ENCODE measurements around the gene DPRX.
"Not testable (repeated sequence)": the region's sequence is repeated elsewhere in the genome, so short reads cannot be mapped to it uniquely, and the experiment has no call there.

DPRX gene

DNA sequence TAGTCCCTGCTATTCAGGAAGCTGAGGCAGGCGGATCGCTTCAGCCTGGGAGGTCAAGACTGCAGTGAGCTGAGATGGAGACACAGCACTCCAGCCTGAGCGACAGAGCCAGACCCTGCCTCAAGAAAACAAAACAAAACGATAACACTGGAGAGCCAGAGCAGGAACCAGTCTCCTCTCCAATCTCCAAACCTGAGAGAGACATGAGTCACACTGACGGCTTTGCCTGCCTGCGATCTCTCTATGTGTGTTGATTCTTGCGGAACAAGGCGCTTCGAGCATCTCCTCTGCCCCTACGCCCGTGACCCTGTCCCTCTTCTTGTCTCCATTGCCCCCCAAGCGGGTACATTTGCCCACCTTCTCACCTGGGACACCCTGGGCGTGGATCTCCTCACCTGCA is 15.6 kb downstream of the DPRX start:
- no peak for DNase-seq

DNA sequence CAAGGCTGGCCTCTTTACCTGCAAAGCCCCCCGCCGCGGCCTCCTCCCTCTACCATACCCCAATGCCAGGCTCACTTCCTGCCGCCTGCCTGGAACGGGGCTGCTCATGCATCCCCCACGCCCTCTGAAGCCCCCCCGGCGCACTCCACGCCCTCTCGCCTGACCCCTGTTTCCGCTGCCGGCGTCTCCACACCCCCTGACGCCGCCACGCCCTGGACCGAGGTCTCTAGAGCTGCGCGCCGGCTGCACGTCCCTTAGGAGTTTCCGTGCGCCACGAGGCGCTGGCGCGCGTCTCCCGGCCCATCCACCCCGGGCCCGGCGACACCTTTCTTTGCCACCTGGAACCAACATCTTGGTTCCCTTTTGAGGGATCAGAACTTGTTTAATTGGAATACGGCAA is 16.0 kb downstream of the DPRX start:
- no peak for DNase-seq

DNA sequence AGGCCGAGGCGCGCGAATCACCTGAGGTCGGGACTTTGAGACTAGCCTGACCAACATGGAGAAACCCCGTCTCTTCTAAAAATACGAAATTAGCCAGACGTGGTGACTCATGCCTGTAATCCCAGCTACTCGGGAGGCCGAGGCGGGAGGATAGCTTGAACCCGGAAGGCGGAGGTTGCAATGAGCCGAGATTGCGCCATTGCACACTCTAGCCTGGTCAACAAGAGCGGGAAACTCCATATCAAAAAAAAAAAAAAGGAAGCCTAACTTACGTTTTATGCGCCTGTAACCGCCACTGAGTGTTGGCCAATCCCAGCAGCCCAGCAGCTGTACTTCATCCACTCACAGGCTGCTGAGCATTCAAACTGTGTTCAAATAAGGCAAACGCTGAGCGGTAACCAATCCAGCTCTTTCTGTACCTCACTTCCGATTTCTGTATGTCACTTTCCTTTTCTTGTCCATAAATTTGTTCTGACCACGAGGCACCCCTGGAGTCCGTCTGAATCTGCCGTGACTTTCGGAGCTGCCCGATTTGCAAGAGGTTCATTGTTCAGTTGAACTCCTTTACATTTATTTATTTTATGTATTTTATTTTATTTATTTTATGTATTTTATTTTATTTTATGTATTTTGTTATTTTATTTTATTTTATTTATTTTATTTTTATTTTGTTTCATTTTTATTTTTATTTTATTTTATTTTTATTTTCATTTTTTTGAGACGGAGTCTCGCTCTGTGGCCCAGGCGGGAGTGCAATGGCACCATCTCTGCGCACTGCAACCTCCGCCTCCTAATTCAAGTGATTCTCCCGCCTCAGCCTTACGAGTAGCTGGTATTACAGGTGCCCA is 18.2 kb downstream of the DPRX start:
- DNase-seq: no peak

DNA sequence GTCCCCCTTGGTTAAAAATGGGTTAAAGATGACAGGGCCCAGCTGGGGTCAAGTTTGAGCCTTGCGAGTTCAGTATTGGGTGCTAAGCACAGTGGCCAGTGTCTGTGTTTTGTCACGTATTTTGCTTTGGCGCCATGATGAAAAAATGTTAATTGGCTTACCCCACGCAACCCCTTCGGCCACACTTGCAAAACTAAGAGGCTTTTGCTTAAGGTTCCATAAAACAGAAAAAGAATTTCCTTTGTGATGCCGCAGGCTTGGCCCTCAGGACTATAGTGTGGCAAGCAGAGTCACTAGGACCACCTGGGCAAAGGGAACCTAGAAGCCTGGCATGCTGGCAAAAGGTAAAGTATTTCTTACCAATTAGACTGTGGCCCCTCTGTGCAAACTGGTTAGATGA is 20.7 kb downstream of the DPRX start:
- no peak for DNase-seq

DNA sequence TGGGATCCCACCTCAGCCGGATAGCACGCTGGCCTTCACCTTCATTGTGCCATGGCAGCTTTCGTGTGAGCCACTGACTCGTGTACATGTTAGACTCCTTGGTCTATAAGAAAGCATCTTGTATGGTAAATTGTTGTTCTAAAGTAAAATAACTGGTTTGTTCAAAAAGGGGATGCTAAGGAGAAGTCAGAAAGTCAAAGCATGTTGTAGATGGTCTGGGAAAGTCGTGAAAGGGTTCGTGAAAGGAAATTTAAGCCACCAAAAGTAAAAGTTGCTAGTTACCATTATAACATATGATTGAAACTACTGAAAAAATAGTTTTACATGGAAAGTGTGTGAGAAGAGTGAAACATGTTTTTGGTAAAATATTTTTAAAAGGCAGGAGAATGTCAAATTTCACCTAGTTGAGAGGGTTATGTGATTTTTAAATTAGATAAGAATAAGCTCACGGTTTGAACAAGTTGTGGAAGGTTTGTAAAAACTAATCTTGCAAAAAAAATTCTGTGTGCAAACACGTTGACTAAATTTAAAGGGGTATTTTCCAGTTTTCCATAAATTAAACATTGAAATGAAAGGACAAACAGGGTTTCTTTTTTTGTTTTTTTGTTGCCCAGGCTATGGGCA is 23.4 kb downstream of the DPRX start:
- DNase-seq: no peak

DNA sequence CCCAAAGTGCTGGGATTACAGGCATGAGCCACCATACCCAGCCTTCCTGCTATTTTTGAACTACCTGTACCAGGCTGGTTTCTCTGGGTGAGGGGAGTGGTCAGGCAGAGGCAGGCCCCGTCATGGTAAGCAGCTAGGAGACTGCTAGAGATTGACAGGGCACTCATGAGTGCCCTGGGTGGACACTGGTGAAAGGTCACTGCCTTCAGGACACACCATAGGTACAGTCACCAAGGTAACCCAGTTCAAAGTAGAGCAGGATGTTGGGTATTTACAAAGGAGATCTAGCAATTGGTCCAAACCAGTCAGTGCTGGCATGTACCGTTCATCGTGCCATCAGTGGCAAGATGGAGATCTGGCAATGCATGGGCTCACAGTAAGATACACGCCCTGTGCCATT is 25.5 kb downstream of the DPRX start:
- no peak for DNase-seq

DNA sequence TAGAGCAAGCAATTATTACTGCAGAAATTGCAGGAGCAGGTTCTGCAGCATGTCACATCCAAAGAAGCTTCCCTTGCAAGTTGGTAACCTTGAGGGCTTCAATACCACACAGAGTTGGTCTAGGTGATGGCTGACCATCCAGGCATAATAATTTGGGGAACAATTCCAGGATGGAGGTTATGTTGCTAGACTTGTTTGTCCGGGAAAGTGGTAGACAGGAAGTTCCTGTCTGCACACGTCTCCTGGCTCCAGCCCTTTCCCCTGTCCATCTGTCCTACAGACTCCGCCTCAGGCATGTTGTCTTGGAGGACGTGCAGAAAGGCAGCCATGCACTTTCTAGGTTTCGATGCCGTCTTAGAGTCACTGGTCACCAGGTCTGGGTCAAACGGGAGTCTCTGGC is 26.0 kb downstream of the DPRX start:
- DNase-seq: no peak

DNA sequence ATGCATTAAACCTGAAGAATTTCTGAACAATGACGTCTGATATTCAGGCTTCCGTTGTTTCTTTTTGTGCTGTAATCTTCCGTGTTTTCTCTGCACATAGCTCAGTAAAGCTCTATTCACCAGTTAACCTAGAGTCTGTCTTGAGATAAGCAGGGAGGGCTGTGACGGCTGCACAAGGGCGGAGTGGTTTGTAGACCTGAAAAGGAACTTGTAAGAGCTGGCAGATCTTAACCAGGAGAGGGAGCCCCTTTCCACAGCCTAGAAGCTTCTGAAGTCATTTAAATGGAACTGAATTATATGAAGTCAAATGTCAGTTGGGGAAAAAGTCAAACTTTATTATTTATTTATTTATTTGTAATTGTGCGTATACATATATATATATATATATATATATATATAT is 27.5 kb downstream of the DPRX start:
- DNase-seq: no peak

DNA sequence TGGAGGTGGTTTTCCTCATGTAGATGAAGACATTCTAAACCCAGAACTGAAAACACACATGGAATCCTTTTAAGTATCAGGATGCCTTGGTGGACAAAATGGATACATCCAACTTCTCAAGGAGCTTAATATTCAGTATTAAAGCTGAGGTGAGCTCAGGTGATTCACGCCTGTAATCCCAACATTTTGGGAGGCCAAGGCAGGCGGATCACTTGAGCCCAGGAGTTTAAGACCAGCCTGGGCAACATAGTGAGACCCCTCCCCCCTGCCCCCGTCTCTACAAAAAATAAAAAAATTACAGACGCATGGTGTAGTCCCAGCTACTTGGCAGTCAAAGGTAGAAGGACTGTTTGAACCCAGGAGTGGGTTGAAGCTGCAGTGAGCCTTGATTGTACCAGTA is 28.8 kb downstream of the DPRX start:
- DNase-seq: no peak

DNA sequence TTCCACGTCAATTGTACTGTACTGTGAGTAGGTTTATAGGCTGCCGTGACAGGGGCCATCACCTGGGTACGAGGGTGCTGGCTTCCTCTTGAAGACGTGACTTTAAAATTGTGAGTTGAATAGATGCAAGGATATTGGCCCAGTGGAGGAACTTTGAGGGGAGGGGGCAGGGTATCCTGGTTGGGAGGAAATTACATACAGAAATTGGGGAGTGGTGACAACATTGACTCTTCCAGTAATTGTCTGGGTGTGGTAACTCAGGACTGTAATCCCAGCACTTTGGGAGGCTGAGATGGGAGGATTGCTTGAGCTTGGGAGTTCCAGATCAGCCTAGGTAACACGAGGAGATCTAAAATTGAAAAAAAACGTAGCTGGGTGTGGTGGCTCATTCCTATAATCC is 30.4 kb downstream of the DPRX start:
- no peak for DNase-seq

DNA sequence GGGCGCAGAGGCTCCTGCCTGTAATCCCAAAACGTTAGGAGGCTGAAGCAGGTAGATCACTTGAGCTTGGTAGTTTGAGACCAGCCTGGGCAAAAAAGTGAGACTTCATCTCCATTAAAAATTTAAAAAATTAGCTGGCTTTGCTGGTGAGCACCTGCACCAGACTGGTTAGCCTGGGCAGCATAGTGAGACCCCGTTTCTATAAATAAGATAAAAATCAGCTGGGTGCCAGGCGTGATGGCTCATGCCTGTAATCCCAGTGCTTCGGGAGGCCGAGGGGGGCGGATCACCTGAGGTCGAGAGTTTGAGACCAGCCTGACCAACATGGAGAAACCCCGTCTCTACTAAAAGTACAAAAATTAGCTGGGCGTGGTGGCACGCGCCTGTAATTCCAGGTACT is 32.4 kb downstream of the DPRX start:
- no peak for DNase-seq

DNA sequence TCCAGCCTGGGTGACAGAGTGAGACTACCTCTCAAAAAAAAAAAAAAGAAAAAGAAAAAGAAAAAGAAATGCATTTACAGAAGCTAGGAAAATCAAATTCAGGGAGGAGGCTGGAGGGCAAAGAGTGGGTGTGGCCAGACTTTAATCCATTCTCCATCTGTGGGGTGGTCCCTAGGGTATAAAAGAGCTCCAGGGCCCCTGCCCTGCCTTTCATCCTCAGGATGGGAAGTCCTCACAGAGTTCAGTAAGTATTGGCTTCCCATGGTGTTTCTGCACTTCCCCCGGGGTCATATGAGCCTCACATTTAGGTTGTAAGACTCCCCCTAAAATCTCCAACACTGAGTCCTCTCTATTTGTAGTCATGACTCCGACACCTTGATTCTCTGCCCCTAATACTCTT is 33.0 kb downstream of the DPRX start:
- DNase-seq: no peak

DNA sequence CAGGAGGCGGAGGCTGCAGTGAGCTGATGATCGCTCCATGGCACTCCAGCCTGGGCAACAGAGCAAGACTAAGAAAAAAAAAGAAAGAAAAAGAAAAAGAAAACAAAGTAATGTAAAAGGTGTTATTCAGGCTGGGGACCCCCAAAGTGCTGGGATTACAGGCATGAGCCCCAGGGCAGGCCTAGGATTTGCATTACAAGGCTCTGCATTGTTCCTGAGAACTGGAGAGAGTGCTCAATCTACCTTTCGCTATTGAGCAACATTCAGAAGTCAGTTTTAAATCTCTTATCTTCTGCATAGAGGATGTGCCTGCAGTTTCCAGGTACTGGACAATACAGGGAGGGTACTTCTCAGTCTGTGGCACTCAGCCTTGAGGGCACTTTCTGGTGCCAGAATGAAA is 34.5 kb downstream of the DPRX start:
- not testable (repeated sequence) for DNase-seq

DNA sequence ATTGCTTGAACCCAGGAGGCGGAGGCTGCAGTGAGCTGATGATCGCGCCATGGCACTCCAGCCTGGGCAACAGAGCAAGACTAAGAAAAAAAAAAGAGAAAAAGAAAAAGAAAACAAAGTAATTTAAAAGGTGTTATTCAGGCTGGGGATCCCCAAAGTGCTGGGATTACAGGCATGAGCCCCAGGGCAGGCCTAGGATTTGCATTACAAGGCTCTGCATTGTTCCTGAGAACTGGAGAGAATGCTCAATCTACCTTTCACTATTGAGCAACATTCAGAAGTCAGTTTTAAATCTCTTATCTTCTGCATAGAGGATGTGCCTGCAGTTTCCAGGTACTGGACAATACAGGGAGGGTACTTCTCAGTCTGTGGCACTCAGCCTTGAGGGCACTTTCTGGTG is 37.0 kb downstream of the DPRX start:
- DNase-seq: not testable (repeated sequence)

DNA sequence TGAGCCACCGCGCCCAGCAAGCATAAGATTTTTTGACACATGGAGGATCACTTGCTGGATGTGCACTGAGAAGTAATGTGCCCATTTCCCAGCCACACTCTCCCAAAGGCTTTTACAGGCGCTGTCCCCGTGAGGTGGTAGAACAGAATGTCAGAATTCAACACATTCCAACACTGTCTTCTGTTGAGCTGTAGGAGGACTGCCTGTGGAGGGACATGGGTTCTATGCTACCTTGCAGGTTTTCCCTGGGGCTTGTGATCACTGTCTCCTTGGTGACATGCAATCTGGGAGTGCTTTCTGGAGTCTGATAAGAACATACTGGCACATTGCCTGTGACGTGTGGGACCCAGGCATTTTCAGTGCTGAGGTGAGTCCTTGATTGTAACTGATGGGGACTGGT is 38.5 kb downstream of the DPRX start:
- no peak for DNase-seq

DNA sequence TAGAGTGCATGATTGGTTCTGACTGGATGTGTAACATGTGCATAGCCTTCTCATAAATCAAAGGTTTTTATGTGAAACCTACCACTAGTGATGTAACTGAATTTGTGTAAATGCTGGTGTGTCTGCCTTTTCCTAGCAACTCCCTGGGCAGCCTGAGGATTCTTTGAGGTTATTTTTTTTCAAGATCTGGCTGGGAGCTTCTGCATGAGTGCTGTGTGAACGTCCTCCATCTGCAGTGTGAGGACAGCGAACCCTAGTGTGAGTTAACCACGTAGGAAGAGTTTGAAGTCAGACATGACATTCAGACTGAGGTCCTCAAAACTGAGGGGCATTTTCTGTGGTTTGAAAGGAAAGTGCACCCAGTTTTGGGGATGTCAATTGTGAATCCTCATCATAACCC is 39.9 kb downstream of the DPRX start:
- DNase-seq: no peak

Data from stimulated activated CD4-positive, alpha-beta T cell treated with anti-CD3 and anti-CD28 coated beads, Interleukin-15, amount 100 ng/mL, for 24 hours (primary cell).